Activated T-helper 2 cell treated with anti-CD3 and anti-CD28 coated beads, Interferon-gamma antibody, Interleukin-2, Interleukin-4, amounts not matched to agents 10 μg/mL and 5 μg/mL and 100 μg/mL, durations not matched to agents 14 hours and 24 hours and 36 hours (primary cell): ENCODE results near the gene PGRMC2. TPM values are rescaled to one million over a fixed set of nuclear protein-coding genes. Genes with fewer than 3 reads are reported as not detected.

ENCODE experiments used
- DNase-seq: peaks from one replicate; pipeline ENCODE4 v3.0.0; 2021; ENCODE audit warnings: low spot score
- H3K27ac Mint-ChIP-seq: one replicate; pipeline ENCODE4 v1.8.0; 2021; ENCODE audit warnings: mixed read lengths
- H3K27me3 Mint-ChIP-seq: one replicate; pipeline ENCODE4 v1.8.0; 2021; ENCODE audit warnings: low read depth, mixed read lengths
- H3K36me3 Mint-ChIP-seq: one replicate; pipeline ENCODE4 v1.8.0; 2021; ENCODE audit warnings: low read depth, mixed read lengths
- H3K4me1 Mint-ChIP-seq: one replicate; pipeline ENCODE4 v1.8.0; 2021; ENCODE audit warnings: low read depth, mixed read lengths
- H3K4me3 Mint-ChIP-seq: one replicate; pipeline ENCODE4 v1.8.0; 2021; ENCODE audit warnings: low read depth, mild to moderate bottlenecking, moderate library complexity, mixed read lengths
- H3K9me3 Mint-ChIP-seq: one replicate; pipeline ENCODE4 v1.8.0; 2021; ENCODE audit warnings: mixed read lengths
- intact Hi-C: fragments of 100-400 bp; cut with micrococcal nuclease; formaldehyde crosslinking; loops from one replicate; pipeline ENCODE4 v1.15.1; 2023
- total RNA-seq: library from RNA; stranded (reverse); gene quantifications from 2 replicates; pipeline ENCODE4 v1.2.3, GENCODE V29; 2022

PGRMC2 gene
- total RNA-seq, 1 donor from 2014 or later, result 45.0 TPM

DNA sequence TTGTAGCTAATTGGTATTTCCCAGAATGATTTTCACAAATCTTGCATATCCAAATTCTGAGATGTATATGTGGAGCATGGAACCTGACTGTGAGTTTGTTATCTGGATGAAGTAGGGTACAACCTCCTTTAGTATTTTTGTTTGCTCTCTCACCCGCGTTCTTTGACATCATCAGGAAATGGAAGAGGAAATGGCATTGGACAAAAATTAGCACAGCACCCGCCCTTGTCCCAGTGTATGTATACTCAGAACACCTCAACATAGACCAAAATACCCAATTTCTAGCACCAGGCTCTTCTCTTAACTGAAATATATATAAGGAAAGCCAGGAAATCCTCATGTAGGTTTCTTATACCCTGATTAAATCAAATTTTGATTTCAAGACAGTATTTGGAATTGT is 6.9 kb upstream of the PGRMC2 start:
- Mint-ChIP-seq H3K36me3 (no peaks in the 10 kb centered on the region), H3K27me3 (no peaks in the 10 kb centered on the region), H3K27ac (no peak overlapping the region), H3K9me3 (no peaks in the 10 kb centered on the region), H3K4me3 (no peak overlapping the region), H3K4me1 (peaks cover under 1% of the 10 kb centered on the region)
- intact Hi-C loops, result no loop called here
- no peak for DNase-seq

DNA sequence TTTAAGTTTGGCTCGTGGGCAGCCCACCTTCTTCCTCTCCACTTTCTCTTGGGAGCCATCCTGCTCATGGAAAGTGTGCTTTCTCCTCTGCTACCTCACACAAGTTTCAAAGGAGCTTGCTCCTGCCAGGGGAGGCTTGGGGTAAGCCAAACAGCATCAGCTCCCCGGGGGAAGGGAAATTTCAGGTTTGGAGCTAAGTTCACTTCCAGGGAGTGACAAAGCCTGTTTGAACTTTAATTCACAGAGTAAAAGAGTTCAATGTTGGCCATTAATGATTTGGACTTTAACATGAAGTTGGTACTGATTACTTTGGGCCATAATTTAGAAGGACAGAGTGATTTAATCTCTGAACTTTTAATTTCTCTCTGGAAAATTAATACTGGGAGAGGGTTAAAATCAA is 4.7 kb upstream of the PGRMC2 start:
- H3K27me3 Mint-ChIP-seq, result no peaks in the 10 kb centered on the region
- DNase-seq, result no peak
- H3K4me1 Mint-ChIP-seq, result peaks cover 8% of the 10 kb centered on the region
- H3K4me3 Mint-ChIP-seq, result no peak overlapping the region
- H3K27ac Mint-ChIP-seq, result no peak overlapping the region
- H3K36me3 Mint-ChIP-seq, result no peaks in the 10 kb centered on the region
- no peaks in the 10 kb centered on the region for H3K9me3 Mint-ChIP-seq
- intact Hi-C loops, result no loop called here

DNA sequence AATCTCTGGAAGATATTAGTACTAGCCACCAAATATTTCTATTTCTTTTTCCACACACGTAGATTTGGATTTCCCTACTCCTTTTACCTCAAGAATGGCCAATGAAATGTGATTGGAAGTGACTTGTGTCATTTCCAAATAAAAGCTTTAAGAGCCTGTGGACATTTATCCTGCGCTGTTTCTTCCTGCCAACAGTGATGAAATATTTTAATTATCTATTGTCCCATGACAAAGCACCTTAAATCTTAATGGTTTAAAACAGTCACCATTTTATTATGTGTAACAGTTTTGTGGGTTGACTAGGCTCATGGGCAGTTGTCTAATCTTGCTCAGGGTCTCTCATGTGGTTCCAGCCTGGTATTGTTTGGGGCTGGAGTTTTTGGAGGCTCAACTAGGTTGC is 3.5 kb upstream of the PGRMC2 start:
- H3K27ac Mint-ChIP-seq, result no peak overlapping the region

DNA sequence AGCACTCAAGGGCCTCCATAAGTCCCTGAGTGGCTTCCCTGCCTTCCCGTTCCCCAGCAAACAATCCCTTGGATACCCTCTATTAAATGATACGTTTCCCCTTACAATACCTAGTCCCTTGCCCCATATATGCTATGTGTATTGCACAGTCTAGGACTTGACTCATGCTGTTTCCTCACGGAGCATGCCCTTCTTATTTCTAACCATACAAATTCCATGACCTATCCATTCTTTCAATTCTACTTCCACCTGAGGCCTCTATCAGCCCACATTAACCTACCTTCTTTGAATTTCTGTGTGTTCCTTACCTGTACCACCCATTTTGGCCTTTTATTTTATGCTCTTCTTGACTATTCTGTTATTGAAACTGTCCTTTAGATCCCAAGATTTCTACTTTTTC is 2.9 kb upstream of the PGRMC2 start:
- Mint-ChIP-seq H3K4me1 (peaks cover 20% of the 10 kb centered on the region), H3K4me3 (no peak overlapping the region), H3K9me3 (no peaks in the 10 kb centered on the region), H3K36me3 (peaks cover 10% of the 10 kb centered on the region), H3K27ac (no peak overlapping the region), H3K27me3 (no peaks in the 10 kb centered on the region)
- DNase-seq, result no peak
- intact Hi-C loops, result no loop called here

More for the DNA sequence above, 3.5 kb upstream of the PGRMC2 start:
- H3K4me1 Mint-ChIP-seq, result peaks cover 14% of the 10 kb centered on the region
- no peak for DNase-seq
- H3K36me3 Mint-ChIP-seq, result peaks cover 5% of the 10 kb centered on the region
- intact Hi-C loops, result no loop called here
- H3K27me3 Mint-ChIP-seq, result no peaks in the 10 kb centered on the region
- no peak overlapping the region for H3K4me3 Mint-ChIP-seq
- no peaks in the 10 kb centered on the region for H3K9me3 Mint-ChIP-seq

DNA sequence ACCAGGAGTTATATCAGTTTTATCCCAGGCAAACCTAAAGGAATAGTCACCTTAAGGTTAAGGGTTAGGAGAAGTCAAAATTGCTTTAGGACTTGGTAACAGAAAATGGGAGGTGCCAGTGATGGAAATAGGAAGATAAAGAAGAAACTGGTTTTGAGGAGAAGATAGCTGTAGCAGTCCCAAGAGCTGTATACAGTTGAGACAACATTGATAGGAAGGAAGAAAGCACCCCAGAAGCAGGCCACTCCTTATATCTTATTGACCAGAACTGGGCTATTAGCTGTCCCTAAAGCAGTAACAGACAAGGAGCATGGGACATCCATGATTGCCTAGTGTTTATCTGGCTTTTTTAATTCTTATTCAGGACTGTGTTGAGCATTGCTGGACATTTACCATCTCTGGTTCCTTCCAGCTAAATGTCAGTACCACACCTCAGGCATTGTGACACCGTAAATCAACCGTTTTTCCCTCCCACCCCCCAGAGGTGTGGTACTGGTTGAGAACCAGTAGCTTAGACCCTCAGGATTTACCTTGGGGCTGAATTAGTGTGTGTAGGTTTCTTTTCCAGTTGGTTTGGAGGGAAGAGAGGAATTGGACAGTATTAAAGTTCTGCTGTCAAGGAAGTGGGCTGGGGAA is 2.0 kb upstream of the PGRMC2 start:
- intact Hi-C loops, result loop anchor here (2.0 to 5.0 kb wide), 3 partner anchors 99 to 507 kb away; partner anchors contain the start of genes HSPA4L and PLK4
- H3K36me3 Mint-ChIP-seq, result peaks cover 16% of the 10 kb centered on the region
- no peak overlapping the region for H3K4me3 Mint-ChIP-seq
- no peak overlapping the region for H3K27ac Mint-ChIP-seq
- H3K9me3 Mint-ChIP-seq, result no peaks in the 10 kb centered on the region
- peaks cover 24% of the 10 kb centered on the region for H3K4me1 Mint-ChIP-seq
- H3K27me3 Mint-ChIP-seq, result no peaks in the 10 kb centered on the region
- DNase-seq, result no peak

DNA sequence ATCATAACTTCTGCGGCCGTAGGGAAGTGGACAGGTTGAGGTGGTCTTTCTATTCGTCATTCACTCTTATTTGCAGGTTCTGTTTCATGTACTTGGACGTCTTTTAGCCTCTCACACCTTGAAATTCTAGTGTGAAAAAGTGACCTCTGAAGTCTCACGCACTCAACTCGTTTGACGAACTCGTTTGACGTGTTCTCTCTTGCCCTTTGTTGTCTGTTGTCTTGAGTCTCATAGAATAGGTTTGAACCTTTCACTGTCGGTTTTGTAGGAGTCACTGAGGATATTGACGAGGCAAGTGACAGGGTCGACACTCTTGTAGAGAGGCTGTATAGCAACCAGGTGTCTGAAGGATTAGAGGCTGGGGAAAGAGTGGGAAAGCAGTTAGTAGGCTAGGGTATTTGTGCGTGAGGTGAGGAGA is 1.1 kb upstream of the PGRMC2 start:
- Mint-ChIP-seq H3K36me3 (peaks cover 23% of the 10 kb centered on the region), H3K4me1 (peaks cover 27% of the 10 kb centered on the region), H3K27ac (peak overlapping the region; percentile 91), H3K4me3 (peak overlapping the region; percentile 95), H3K27me3 (no peaks in the 10 kb centered on the region), H3K9me3 (no peaks in the 10 kb centered on the region)
- DNase-seq, result no peak
- intact Hi-C loops, result loop anchor here (1.0 to 5.0 kb wide), 7 partner anchors 98 to 805 kb away; partner anchors contain the start of genes ABHD18, HSPA4L, LARP1B and MFSD8

DNA sequence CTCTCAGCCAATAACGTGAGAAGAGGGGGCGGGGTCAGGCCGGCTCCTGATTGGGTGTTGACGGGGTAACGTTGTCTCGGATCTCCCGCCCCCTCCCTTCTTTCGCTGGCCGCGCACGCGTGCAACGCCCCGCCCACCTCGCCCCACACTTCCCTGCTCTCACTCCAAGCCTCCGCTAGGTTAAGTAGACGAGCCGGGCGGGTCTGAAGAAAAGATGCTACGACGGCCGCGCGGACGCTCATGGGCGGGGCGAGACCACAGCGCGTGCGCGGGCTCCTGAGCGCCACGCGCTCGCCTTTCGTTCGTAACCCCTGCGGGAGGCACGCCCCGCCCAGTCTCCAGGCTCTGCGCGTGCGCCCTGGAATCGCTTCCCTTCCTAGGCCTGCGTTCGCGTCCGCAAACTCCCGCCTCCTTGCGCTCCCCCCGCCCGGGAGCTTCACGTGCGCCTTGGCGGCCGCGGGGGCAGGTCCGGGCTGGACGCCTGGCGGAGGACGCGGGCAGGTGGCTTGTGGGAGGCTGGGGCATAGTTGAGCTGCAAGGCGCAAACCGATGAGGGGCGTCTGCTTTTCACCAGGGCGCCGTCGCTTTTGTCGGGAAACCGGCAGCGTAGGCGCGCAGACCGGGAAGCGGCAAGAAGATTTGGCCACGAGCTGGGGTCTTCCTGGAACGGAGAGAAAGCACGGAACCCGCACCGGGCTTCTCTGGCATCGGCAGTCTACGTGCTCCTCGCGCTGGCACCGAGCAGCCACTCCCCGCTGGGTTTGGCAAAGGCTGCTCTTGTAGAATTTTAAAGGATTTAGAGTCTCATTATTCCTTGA is 467 bp upstream of the PGRMC2 start:
- Mint-ChIP-seq H3K9me3 (no peaks in the 10 kb centered on the region), H3K4me3 (peak overlapping the region; percentile 95)
- intact Hi-C loops, result loop anchor here (1.0 to 5.0 kb wide), 7 partner anchors 97 to 805 kb away; partner anchors contain the start of genes ABHD18, HSPA4L, LARP1B and MFSD8

DNA sequence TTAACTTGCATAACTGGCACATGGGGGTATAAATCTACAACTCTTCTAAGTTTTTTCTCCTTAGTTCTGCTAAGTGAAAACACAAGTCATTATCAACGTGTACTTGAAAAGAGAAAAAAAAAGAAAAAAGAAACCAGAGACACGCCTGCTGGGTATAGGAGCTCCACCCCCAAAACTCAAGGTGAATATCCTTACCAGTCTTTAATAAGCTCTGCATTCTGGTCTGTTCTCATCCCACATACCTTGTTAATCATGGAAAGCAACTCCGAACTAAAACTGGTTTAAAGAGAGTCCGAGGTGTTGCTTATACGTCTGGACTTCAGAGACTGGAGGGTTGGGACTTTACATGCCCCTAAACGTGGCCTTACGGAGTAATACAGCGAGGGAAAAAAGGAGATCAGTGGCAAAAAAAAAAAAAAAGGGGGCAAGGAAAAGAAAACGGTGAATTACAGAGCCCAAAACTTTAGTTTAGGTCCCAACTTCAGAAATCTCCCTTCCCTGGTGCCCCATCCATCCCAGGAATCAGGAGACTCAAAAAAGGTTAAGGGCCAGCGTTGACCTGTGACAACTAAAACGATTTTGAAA is 1.0 kb downstream of the PGRMC2 start:
- intact Hi-C loops, result loop anchor here (5.0 kb wide), 1 partner anchor 504 kb away; the partner anchor contains the start of gene HSPA4L
- Mint-ChIP-seq H3K4me3 (peak overlapping the region; percentile 95), H3K9me3 (no peaks in the 10 kb centered on the region), H3K27ac (peak overlapping the region; percentile 88), H3K27me3 (no peaks in the 10 kb centered on the region), H3K36me3 (peaks cover 36% of the 10 kb centered on the region), H3K4me1 (peaks cover 35% of the 10 kb centered on the region)
- DNase-seq, result peak; percentile 21

More for the DNA sequence above, 467 bp upstream of the PGRMC2 start:
- Mint-ChIP-seq H3K27ac (peak overlapping the region; percentile 91), H3K4me1 (peaks cover 29% of the 10 kb centered on the region), H3K27me3 (no peaks in the 10 kb centered on the region), H3K36me3 (peaks cover 26% of the 10 kb centered on the region)
- peak; percentile 97 for DNase-seq

DNA sequence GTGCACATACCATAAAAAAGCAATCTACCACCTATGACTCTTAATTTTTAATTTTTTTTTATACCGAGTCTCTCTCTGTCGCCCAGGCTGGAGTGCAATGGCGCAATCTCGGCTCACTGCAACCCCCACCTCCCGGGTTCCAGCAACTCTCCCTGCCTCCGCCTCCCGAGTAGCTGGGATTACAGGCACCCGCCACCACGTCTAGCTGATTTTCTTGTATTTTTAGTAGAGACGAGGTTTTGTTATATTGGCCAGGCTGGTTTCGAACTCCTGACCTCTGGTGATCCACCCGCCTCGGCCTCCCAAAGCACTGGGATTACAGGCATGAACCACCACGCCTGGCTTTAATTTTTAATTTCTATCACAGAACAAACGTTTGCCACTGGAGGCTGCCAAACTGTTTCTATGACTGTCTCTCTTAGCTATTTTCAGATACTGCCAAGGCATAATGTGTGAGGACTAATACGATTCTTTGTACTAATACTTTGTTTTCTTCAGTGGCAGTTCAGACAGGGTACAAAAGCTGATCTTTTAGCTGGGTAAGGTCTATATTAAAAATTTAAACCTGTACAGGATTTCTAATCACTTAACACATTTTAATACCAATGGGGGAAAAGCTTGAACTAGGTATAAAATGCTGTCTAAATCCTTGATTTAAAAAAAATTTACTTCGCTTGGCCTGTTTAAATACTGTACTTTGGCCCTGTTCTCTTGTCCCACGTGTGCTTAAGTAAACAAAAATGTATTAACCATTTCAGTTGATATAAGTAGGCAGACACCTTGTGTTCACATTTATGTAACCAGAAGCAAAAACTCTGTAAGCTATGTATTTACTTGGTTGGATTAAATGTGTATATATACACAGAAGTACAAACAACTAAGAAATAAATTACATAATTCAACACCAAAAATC is 2.3 kb downstream of the PGRMC2 start:
- intact Hi-C loops, result loop anchor here (5.0 kb wide), 1 partner anchor 503 kb away; the partner anchor contains the start of gene HSPA4L
- Mint-ChIP-seq H3K27me3 (no peaks in the 10 kb centered on the region), H3K27ac (no peak overlapping the region), H3K9me3 (no peaks in the 10 kb centered on the region), H3K4me3 (peak overlapping the region; percentile 63), H3K36me3 (peaks cover 47% of the 10 kb centered on the region), H3K4me1 (peaks cover 41% of the 10 kb centered on the region)
- DNase-seq, result no peak

DNA sequence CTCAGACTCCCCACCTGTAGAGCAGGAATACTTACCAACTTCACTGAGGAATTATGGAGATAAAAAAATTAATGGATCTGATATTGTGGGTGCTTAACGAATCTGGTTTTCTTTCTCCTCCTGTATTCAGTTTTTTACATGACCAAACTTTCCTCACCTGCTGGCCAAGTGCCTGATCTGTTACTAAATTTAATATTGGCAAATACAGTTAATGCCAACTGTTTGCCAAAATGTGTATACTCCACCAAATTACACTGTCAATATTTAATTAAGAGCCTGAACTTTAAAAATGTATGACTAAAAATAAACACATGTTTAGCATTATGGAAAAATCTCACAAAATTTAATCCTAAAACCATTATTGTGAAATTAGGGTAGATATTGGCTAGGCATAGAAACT is 3.3 kb downstream of the PGRMC2 start:
- Mint-ChIP-seq H3K27me3 (no peaks in the 10 kb centered on the region), H3K4me3 (no peak overlapping the region), H3K27ac (no peak overlapping the region), H3K9me3 (no peaks in the 10 kb centered on the region), H3K36me3 (peaks cover 57% of the 10 kb centered on the region), H3K4me1 (peaks cover 47% of the 10 kb centered on the region)
- intact Hi-C loops, result no loop called here
- DNase-seq, result no peak

DNA sequence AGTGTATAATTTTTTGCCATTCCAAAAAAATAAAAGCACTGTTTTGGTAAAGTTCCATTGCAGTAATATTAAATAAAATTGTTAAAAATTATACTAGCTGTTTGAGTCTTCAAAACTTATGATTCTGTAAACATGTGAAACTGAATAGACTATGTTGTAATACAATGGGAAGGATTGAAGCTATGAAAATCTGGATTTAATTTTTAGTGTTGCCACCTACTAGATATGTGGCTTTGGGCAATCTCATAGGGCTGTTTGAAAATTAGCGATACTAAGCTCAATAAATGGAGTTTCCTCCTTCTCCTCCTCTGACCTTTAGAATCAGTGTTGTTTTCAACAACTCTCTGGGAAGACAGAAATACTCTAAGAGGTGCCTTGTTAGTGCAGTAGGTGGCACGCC is 4.5 kb downstream of the PGRMC2 start:
- intact Hi-C loops, result no loop called here
- Mint-ChIP-seq H3K4me3 (no peak overlapping the region), H3K27me3 (no peaks in the 10 kb centered on the region), H3K36me3 (peaks cover 66% of the 10 kb centered on the region), H3K27ac (no peak overlapping the region), H3K4me1 (peaks cover 41% of the 10 kb centered on the region), H3K9me3 (no peaks in the 10 kb centered on the region)
- no peak for DNase-seq

DNA sequence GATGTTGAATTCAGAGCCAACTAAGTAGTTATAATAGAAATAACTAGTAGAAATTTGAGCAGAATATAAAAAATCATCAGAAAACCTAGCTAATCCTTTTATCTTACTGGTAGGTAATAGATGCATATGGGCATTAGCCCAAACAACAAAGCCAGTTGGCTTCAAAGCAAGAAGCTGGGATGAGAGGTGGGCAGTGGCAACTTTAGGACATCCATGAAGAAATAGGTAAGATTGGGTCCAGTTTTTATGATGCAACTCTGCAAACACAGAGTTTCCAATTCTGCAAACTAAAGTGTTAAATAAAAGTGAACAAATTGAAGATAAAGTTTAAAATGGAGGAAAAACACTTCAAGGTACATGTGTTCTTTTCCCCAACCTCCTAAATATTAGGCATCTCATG is 5.1 kb downstream of the PGRMC2 start:
- intact Hi-C loops, result no loop called here
- Mint-ChIP-seq H3K4me1 (peaks cover 41% of the 10 kb centered on the region), H3K36me3 (peaks cover 66% of the 10 kb centered on the region), H3K9me3 (no peaks in the 10 kb centered on the region), H3K4me3 (no peak overlapping the region), H3K27me3 (no peaks in the 10 kb centered on the region), H3K27ac (no peak overlapping the region)
- no peak for DNase-seq
